Measurements from ENCODE around the gene RNF150.
"Not testable (repeated sequence)": the region's sequence is repeated elsewhere in the genome, so short reads cannot be mapped to it uniquely, and the experiment has no call there.

GRCh38 chr4:141050999-141051398 is 82.3 kb downstream of the RNF150 start:
- not testable (repeated sequence) for TF ChIP-seq POLR2A (IDR thresholded peaks at IDR 0.05)
- TF ChIP-seq, protein P1, sequence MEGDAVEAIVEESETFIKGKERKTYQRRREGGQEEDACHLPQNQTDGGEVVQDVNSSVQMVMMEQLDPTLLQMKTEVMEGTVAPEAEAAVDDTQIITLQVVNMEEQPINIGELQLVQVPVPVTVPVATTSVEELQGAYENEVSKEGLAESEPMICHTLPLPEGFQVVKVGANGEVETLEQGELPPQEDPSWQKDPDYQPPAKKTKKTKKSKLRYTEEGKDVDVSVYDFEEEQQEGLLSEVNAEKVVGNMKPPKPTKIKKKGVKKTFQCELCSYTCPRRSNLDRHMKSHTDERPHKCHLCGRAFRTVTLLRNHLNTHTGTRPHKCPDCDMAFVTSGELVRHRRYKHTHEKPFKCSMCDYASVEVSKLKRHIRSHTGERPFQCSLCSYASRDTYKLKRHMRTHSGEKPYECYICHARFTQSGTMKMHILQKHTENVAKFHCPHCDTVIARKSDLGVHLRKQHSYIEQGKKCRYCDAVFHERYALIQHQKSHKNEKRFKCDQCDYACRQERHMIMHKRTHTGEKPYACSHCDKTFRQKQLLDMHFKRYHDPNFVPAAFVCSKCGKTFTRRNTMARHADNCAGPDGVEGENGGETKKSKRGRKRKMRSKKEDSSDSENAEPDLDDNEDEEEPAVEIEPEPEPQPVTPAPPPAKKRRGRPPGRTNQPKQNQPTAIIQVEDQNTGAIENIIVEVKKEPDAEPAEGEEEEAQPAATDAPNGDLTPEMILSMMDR (IDR thresholded peaks at IDR 0.05): not testable (repeated sequence)

Measured in thyroid gland (tissue), 4 donors.